ENCODE results near the gene TSKS. TPM values are rescaled to one million over a fixed set of nuclear protein-coding genes. Genes with fewer than 3 reads are reported as not detected.

Gene TSKS
- total RNA-seq, 1 experiment from 2014 or later = 0.48 TPM

- no peak overlapping the region for H3K27ac Mint-ChIP-seq
- CTCF ChIA-PET = interaction anchor here (0.7 to 2.1 kb wide), 3 partner anchors 35 to 161 kb away, joined by 3 to 11 read pairs (median 5); no protein-coding TSS in a partner anchor
- 0 out of 2 replicates have a peak, but pooled peaks cover 4% of the 10 kb centered on the region for H3K36me3 Mint-ChIP-seq
- H3K27me3 Mint-ChIP-seq (ENCODE audit: low read depth) = peaks cover 18% of the 10 kb centered on the region
- DNase-seq (ENCODE audit: low spot score) (no peak), ATAC-seq (no peak)
- H3K9me3 Mint-ChIP-seq = peaks cover 16% of the 10 kb centered on the region
- POLR2A ChIA-PET = no interaction called here
- H3K4me1 Mint-ChIP-seq = peaks cover 3% of the 10 kb centered on the region; the same call in 1 of the 2 replicates
- no peak overlapping the region for H3K4me3 Mint-ChIP-seq
- no peak for TF ChIP-seq CREM (CRISPR knock-in tag; IDR thresholded peaks at IDR 0.05)
Observed at GRCh38 chr19:49752701-49753100, 10.4 kb downstream of the TSKS start.

DNA sequence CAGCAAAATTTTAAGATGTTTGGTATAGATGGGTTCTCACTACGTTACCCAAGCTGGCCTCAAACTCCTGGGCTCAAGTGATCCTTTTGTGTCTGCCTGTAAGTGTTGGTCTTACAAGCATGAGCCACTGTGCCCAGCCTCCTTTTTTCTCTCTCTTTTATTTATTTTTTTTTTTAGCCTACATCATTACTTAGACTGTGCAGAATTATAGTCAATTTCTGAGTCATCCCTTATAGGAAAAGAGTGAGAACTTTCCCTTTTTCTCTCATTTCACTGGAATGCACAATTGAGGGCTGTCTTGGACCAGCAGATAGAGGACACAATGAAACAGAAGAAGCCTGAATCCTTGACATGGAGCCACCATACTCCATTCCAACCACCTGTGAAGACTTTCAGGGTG lies 13.3 kb downstream of the TSKS start:
- Mint-ChIP-seq H3K27me3 (ENCODE audit: low read depth) (peaks cover 20% of the 10 kb centered on the region), H3K4me1 (peaks cover 6% of the 10 kb centered on the region; the same call in 1 of the 2 replicates), H3K4me3 (no peak overlapping the region), H3K36me3 (0 out of 2 replicates have a peak, but pooled peaks cover 4% of the 10 kb centered on the region), H3K9me3 (peaks cover 15% of the 10 kb centered on the region), H3K27ac (no peak overlapping the region)
- TF ChIP-seq FOXJ3 (CRISPR knock-in tag; IDR thresholded peaks at IDR 0.05; ENCODE audit: borderline replicate concordance) (no peak), ATF1 (CRISPR knock-in tag; IDR thresholded peaks at IDR 0.05) (no peak), NR1H2 (CRISPR knock-in tag; IDR thresholded peaks at IDR 0.05) (no peak), GABPB1 (CRISPR knock-in tag; IDR thresholded peaks at IDR 0.05) (no peak), CREM (CRISPR knock-in tag; IDR thresholded peaks at IDR 0.05) (no peak), ESRRA (CRISPR knock-in tag; IDR thresholded peaks at IDR 0.05; ENCODE audit: borderline replicate concordance) (no peak), JUN (CRISPR knock-in tag; IDR thresholded peaks at IDR 0.05) (no peak), PRRX2 (CRISPR knock-in tag; IDR thresholded peaks at IDR 0.05) (no peak), E2F4 (CRISPR knock-in tag; IDR thresholded peaks at IDR 0.05; ENCODE audit: borderline replicate concordance, low read depth) (no peak), USF2 (CRISPR knock-in tag; IDR thresholded peaks at IDR 0.05) (no peak), TP53 (CRISPR knock-in tag; IDR thresholded peaks at IDR 0.05) (no peak), ZNF263 (CRISPR knock-in tag; IDR thresholded peaks at IDR 0.05; ENCODE audit: low read depth) (no peak)
- TF ChIP-seq, protein P1, sequence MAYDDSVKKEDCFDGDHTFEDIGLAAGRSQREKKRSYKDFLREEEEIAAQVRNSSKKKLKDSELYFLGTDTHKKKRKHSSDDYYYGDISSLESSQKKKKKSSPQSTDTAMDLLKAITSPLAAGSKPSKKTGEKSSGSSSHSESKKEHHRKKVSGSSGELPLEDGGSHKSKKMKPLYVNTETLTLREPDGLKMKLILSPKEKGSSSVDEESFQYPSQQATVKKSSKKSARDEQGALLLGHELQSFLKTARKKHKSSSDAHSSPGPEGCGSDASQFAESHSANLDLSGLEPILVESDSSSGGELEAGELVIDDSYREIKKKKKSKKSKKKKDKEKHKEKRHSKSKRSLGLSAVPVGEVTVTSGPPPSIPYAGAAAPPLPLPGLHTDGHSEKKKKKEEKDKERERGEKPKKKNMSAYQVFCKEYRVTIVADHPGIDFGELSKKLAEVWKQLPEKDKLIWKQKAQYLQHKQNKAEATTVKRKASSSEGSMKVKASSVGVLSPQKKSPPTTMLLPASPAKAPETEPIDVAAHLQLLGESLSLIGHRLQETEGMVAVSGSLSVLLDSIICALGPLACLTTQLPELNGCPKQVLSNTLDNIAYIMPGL (CRISPR knock-in tag; IDR thresholded peaks at IDR 0.05) = no peak
- TF ChIP-seq, protein P2, sequence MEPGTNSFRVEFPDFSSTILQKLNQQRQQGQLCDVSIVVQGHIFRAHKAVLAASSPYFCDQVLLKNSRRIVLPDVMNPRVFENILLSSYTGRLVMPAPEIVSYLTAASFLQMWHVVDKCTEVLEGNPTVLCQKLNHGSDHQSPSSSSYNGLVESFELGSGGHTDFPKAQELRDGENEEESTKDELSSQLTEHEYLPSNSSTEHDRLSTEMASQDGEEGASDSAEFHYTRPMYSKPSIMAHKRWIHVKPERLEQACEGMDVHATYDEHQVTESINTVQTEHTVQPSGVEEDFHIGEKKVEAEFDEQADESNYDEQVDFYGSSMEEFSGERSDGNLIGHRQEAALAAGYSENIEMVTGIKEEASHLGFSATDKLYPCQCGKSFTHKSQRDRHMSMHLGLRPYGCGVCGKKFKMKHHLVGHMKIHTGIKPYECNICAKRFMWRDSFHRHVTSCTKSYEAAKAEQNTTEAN (CRISPR knock-in tag; IDR thresholded peaks at IDR 0.05) = no peak
- DNase-seq (ENCODE audit: low spot score) (no peak), ATAC-seq (no peak)
- POLR2A ChIA-PET = no interaction called here
- CTCF ChIA-PET = interaction anchor here (1.4 to 1.8 kb wide), 3 partner anchors 28 to 203 kb away, joined by 4 to 6 read pairs (median 4); no protein-coding TSS in a partner anchor

DNA sequence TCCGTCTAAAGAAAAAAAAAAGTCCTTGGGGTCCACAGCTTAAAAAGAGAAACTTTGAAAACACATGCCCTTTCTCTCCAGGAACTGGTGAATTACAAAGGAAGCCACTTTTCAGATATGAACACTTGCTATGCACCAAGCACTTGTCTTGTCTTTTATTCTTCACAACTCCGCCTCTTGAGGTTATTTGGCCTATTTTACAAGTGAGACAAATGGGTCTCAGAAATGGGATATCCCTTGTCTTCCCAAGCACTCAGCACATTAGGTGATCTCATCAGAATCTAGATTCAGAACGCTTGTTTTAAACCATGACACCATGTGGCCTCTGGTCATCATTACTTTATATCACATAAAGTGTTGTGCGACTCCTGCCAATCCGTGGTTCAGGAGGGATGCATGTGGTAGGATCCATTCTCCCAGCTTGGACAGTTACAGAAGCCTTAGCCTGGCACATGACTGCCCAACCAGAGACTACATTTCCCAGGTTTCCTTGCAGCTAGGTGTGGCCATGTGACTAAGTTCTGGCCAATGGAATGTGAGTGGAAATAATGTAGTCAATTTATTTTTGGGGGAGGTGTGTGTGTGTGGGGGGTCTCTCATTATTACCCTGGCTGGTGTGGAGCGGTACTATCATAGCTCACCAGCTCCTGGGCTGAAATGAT lies 13.9 kb downstream of the TSKS start:
- Mint-ChIP-seq H3K27ac (0 out of 2 replicates have a peak overlapping the region, but pooled peaks have one; percentile 0), H3K9me3 (peaks cover 15% of the 10 kb centered on the region), H3K36me3 (0 out of 2 replicates have a peak, but pooled peaks cover 4% of the 10 kb centered on the region), H3K27me3 (ENCODE audit: low read depth) (peaks cover 20% of the 10 kb centered on the region), H3K4me3 (no peak overlapping the region), H3K4me1 (peaks cover 6% of the 10 kb centered on the region; the same call in 1 of the 2 replicates)
- ChIA-PET POLR2A (no interaction called here), CTCF (interaction anchor here (1.5 to 1.8 kb wide), 2 partner anchors 32 to 203 kb away, joined by 4 to 6 read pairs; no protein-coding TSS in a partner anchor)
- ATAC-seq (peak; percentile 15), DNase-seq (ENCODE audit: low spot score) (no peak)
- TF ChIP-seq, protein P1 (CRISPR knock-in tag; IDR thresholded peaks at IDR 0.05) = no peak
- no peak for TF ChIP-seq JAZF1 (CRISPR knock-in tag; IDR thresholded peaks at IDR 0.05)
- peak; percentile 38; the same call in 1 of the 2 replicates for TF ChIP-seq MAX (CRISPR knock-in tag; IDR thresholded peaks at IDR 0.05)
- TF ChIP-seq, protein P2 (CRISPR knock-in tag; IDR thresholded peaks at IDR 0.05) = no peak
- peak; percentile 96 for TF ChIP-seq USF2 (CRISPR knock-in tag; IDR thresholded peaks at IDR 0.05)
- TF ChIP-seq CBFB (CRISPR knock-in tag; IDR thresholded peaks at IDR 0.05; ENCODE audit: low read depth) = no peak
- TF ChIP-seq, protein P3, sequence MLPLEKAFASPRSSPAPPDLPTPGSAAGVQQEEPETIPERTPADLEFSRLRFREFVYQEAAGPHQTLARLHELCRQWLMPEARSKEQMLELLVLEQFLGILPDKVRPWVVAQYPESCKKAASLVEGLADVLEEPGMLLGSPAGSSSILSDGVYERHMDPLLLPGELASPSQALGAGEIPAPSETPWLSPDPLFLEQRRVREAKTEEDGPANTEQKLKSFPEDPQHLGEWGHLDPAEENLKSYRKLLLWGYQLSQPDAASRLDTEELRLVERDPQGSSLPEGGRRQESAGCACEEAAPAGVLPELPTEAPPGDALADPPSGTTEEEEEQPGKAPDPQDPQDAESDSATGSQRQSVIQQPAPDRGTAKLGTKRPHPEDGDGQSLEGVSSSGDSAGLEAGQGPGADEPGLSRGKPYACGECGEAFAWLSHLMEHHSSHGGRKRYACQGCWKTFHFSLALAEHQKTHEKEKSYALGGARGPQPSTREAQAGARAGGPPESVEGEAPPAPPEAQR (CRISPR knock-in tag; IDR thresholded peaks at IDR 0.05) = no peak

Data from WTC11 (cell line).